Mesenchymal stem cell (in vitro differentiated cells and primary cell): ENCODE data around the gene NLRP3.

ENCODE experiments used
- DNase-seq: peaks from one replicate; pipeline ENCODE4 v3.0.0-alpha.2; 2013
- H2AFZ ChIP-seq: one replicate; pipeline ENCODE4 v1.6.1; 2013; ENCODE audit warnings: low read depth, mild to moderate bottlenecking, control low read depth, inconsistent platforms, low read length, moderate library complexity
- H2AK5ac ChIP-seq: 2 replicates; pipeline ENCODE4 v1.6.1; 2013; ENCODE audit warnings: low read length, moderate library complexity, mild to moderate bottlenecking, inconsistent platforms; ENCODE audit not compliant: severe bottlenecking
- H2BK120ac ChIP-seq: one replicate; pipeline ENCODE4 v1.6.1; 2013; ENCODE audit warnings: low read depth, mild to moderate bottlenecking, inconsistent platforms, low read length, moderate library complexity
- H2BK12ac ChIP-seq, 2 experiments: one replicate each; pipeline ENCODE4 v1.6.1; 2013; ENCODE audit warnings: inconsistent platforms in 2 of 2, low read length in 2 of 2, mild to moderate bottlenecking in 2 of 2, moderate library complexity in 2 of 2, control low read depth in 1 of 2
- H2BK15ac ChIP-seq: one replicate; pipeline ENCODE4 v1.6.1; 2013; ENCODE audit warnings: mild to moderate bottlenecking, low read depth, inconsistent platforms; ENCODE audit not compliant: poor library complexity, severe bottlenecking
- H2BK5ac ChIP-seq: 2 replicates; pipeline ENCODE4 v1.6.1; 2013; ENCODE audit warnings: low read depth, mild to moderate bottlenecking, low read length, control low read depth, inconsistent platforms; ENCODE audit not compliant: poor library complexity, severe bottlenecking
- H3K14ac ChIP-seq, 2 experiments: one replicate each; pipeline ENCODE4 v1.6.1; 2013; ENCODE audit warnings: inconsistent platforms in 2 of 2, low read length in 2 of 2, control low read depth in 1 of 2, mild to moderate bottlenecking in 1 of 2, moderate library complexity in 1 of 2
- H3K18ac ChIP-seq, 2 experiments: one replicate each; pipeline ENCODE4 v1.6.1; 2013; ENCODE audit warnings: inconsistent platforms in 2 of 2, low read length in 2 of 2, control low read depth in 1 of 2, low read depth in 1 of 2, mild to moderate bottlenecking in 1 of 2
- H3K23ac ChIP-seq, 2 experiments: one replicate each; pipeline ENCODE4 v1.6.1; 2013; ENCODE audit warnings: inconsistent platforms in 2 of 2, low read length in 2 of 2, mild to moderate bottlenecking in 2 of 2, moderate library complexity in 2 of 2, control low read depth in 1 of 2
- H3K27ac ChIP-seq: 2 replicates; pipeline ENCODE4 v1.5.1; 2013; ENCODE audit warnings: mild to moderate bottlenecking, moderate library complexity, low read length, control low read depth, inconsistent platforms; ENCODE audit not compliant: poor library complexity, severe bottlenecking
- H3K27me3 ChIP-seq, 2 experiments: 2 replicates each; pipeline versions ENCODE4 v1.6.1 to v1.7.0; 2013; ENCODE audit warnings: low read length in 2 of 2, mild to moderate bottlenecking in 2 of 2, moderate library complexity in 2 of 2, control low read depth in 1 of 2, inconsistent platforms in 1 of 2; ENCODE audit not compliant: control insufficient read depth in 1 of 2, insufficient read depth in 1 of 2
- H3K36me3 ChIP-seq, 2 experiments: 2 replicates each; pipeline versions ENCODE4 v1.6.1 to v1.7.0; 2013; ENCODE audit warnings: low read length in 2 of 2, control low read depth in 1 of 2, inconsistent platforms in 1 of 2, low read depth in 1 of 2, mild to moderate bottlenecking in 1 of 2; ENCODE audit not compliant: insufficient read depth in 2 of 2, control insufficient read depth in 1 of 2
- H3K4ac ChIP-seq, 2 experiments: one replicate each; pipeline ENCODE4 v1.6.1; 2013; ENCODE audit warnings: inconsistent platforms in 2 of 2, low read length in 2 of 2, mild to moderate bottlenecking in 2 of 2, moderate library complexity in 2 of 2, control low read depth in 1 of 2, low read depth in 1 of 2
- H3K4me1 ChIP-seq: 2 replicates; pipeline ENCODE4 v1.6.1; 2013; ENCODE audit warnings: low read depth, low read length, control low read depth; ENCODE audit not compliant: control insufficient read depth, insufficient read depth
- H3K4me2 ChIP-seq: 2 replicates; pipeline ENCODE4 v1.6.1; 2013; ENCODE audit warnings: low read length, mild to moderate bottlenecking, inconsistent platforms; ENCODE audit not compliant: poor library complexity, severe bottlenecking
- H3K4me3 ChIP-seq, 2 experiments: 2 replicates each; pipeline versions ENCODE4 v1.5.1 to v1.7.0; 2013; ENCODE audit warnings: low read length in 2 of 2, mild to moderate bottlenecking in 2 of 2, control low read depth in 1 of 2, low read depth in 1 of 2; ENCODE audit not compliant: insufficient read depth in 1 of 2
- H3K79me1 ChIP-seq: replicated peaks from 2 replicates; pipeline ENCODE4 v1.6.1; 2013; ENCODE audit warnings: mild to moderate bottlenecking, control low read depth, low read length, inconsistent platforms; ENCODE audit not compliant: poor library complexity, severe bottlenecking
- H3K9ac ChIP-seq: 2 replicates; pipeline ENCODE4 v1.7.0; 2013; ENCODE audit warnings: mild to moderate bottlenecking, low read length, moderate library complexity
- H3K9me3 ChIP-seq: 2 replicates; pipeline ENCODE4 v1.7.0; 2013; ENCODE audit warnings: mild to moderate bottlenecking, low read length; ENCODE audit not compliant: control insufficient read depth
- H4K8ac ChIP-seq: one replicate; pipeline ENCODE4 v1.6.1; 2013; ENCODE audit warnings: inconsistent platforms, mild to moderate bottlenecking, low read length, moderate library complexity
- H4K91ac ChIP-seq: one replicate; pipeline ENCODE4 v1.6.1; 2013; ENCODE audit warnings: mild to moderate bottlenecking, low read length, inconsistent platforms
- WGBS: methylation state at CpG from one replicate; pipeline ENCODE4 v1.1.7; 2013; ENCODE audit warnings: mixed read lengths; 5-methylcytosine and 5-hydroxymethylcytosine counted together

The NLRP3 gene

DNA sequence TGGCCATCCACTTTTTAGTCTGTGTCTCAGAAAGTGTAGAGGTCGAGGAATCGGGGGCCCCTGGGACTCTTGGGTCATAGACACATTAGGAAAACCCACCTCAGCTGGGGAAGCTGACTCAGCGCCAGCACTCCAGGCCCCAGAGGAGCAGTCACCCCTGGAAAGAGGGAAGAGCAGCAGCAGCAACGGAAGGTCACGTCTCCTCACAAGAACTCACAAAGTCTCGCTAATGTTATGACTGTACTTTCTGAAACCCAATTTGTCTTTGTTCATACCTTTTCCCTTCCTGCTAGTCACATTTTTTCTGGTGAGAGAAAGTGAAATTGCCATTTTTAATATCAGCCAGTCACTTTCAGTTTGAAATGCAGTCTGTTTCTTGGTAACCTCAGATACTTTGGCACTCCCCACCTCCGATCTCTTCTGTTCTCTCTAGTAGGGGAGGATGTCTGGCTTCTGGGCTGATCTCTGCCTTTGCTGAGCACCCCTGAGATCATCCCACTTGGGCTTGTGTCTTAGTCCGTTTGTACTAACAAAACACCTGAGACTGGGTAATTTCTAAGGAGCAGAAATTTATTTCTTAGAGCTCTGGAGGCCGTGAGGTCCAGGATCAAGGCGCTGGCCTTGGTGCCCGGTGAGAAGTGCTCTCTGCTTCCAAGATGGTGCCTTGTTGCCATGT, 6.0 kb upstream of the NLRP3 start:
- Histone ChIP-seq H3K4me1 (no peaks in the 10 kb centered on the region), H3K4me3 (no peak overlapping the region), H2AFZ (no peak overlapping the region), H3K27me3 (no peaks in the 10 kb centered on the region), H2BK12ac (no peak overlapping the region), H2BK5ac (no peak overlapping the region), H3K4ac (no peak overlapping the region), H2AK5ac (no peak overlapping the region), H3K23ac (no peak overlapping the region), H3K9me3 (no peaks in the 10 kb centered on the region), H3K18ac (no peak overlapping the region), H3K9ac (no peak overlapping the region), H2BK15ac (no peak overlapping the region), H3K79me1 (no peaks in the 10 kb centered on the region), H3K4me2 (no peak overlapping the region), H3K14ac (no peak overlapping the region), H4K91ac (no peak overlapping the region), H3K36me3 (no peaks in the 10 kb centered on the region), H4K8ac (no peak overlapping the region), H2BK120ac (no peak overlapping the region), H3K27ac (no peak overlapping the region)
- no peak for DNase-seq
- WGBS = 85% methylated on average over 11 of the region's 11 CpGs

DNA sequence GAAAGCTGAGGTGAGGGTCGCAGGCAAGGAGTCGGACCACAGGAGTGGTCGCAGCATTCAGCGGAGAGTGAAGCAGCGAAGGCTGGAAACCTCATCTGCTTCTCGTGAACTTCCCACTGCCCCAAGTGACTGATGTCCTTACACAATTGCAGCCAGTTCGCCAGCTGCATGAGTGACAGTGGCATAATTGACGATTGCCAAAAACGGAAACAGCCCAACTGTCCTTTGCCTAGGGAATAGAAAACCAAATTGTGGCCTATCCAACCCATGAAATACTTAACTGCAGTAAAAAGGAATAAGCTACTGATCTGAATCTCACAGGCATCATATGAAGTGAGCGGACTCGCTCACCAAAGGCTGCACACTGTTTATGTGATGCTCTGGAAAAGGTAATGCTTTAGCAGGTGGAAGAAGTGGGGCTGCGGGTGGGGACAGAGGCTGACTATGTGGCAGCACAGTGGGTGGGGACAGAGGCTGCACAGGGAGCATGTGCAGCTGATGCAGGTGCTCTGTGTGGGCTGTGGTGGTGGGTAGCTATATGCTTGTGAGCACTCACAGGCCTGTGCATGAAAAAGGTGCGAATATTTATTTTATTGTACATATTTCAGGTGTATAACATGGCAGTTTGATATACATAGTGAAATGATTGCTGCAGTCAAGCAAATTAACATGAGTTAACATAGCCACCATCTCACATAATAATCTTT, 4.2 kb upstream of the NLRP3 start:
- Histone ChIP-seq H2BK120ac (no peak overlapping the region), H3K4me2 (no peak overlapping the region), H3K36me3 (no peaks in the 10 kb centered on the region), H2BK5ac (no peak overlapping the region), H2BK15ac (no peak overlapping the region), H3K9me3 (no peaks in the 10 kb centered on the region), H3K9ac (no peak overlapping the region), H3K18ac (no peak overlapping the region), H3K27ac (no peak overlapping the region), H4K8ac (no peak overlapping the region), H2BK12ac (no peak overlapping the region), H3K27me3 (no peaks in the 10 kb centered on the region), H3K79me1 (no peaks in the 10 kb centered on the region), H3K23ac (no peak overlapping the region), H3K4me3 (no peak overlapping the region), H4K91ac (no peak overlapping the region), H3K4me1 (no peaks in the 10 kb centered on the region), H3K14ac (no peak overlapping the region), H3K4ac (no peak overlapping the region), H2AK5ac (no peak overlapping the region), H2AFZ (no peak overlapping the region)
- 82% methylated on average over 12 of the region's 13 CpGs for WGBS
- no peak for DNase-seq

DNA sequence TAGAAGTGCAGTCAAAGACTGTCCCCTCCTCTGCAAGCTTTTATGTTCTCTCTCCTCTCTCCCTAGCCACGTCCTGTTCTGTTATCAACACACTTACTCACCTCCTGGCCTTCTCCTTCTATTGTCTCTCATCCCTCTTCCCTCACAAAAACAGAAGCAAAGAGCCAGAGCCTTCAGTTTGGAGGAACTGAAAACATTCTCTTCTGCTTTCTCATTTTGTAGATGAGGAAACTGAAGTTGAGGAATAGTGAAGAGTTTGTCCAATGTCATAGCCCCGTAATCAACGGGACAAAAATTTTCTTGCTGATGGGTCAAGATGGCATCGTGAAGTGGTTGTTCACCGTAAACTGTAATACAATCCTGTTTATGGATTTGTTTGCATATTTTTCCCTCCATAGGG, 1.9 kb downstream of the NLRP3 start:
- Histone ChIP-seq H3K18ac (no peak overlapping the region), H2AK5ac (no peak overlapping the region), H4K8ac (no peak overlapping the region), H3K4me1 (no peaks in the 10 kb centered on the region), H4K91ac (no peak overlapping the region), H2BK15ac (no peak overlapping the region), H3K4ac (no peak overlapping the region), H3K4me3 (no peak overlapping the region), H3K36me3 (no peaks in the 10 kb centered on the region), H2BK120ac (no peak overlapping the region), H3K27me3 (no peaks in the 10 kb centered on the region), H2BK12ac (no peak overlapping the region), H3K9me3 (no peaks in the 10 kb centered on the region), H3K4me2 (no peak overlapping the region), H3K27ac (no peak overlapping the region), H3K9ac (no peak overlapping the region), H2AFZ (no peak overlapping the region), H2BK5ac (no peak overlapping the region), H3K14ac (no peak overlapping the region), H3K79me1 (no peaks in the 10 kb centered on the region), H3K23ac (no peak overlapping the region)
- no peak for DNase-seq
- 76% methylated on average over 5 of the region's 5 CpGs for WGBS

DNA sequence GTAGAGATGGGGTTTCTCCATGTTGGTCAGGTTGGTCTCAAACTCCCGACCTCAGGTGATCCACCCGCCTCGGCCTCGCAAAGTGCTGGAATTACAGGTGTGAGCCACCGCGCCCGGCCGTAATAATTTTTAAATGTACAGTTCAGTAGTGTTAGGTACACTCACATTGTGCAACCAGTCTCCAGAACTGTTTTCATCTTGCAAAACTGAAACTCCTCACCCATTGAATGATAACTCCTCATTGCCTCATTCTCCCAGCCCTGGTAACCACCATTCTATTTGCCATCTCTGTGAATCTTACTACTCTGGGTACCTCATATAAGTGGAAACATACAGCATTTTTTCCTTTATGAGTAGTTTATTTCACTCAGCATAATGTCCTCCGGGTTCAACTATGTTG, 3.4 kb downstream of the NLRP3 start:
- Histone ChIP-seq H4K8ac (no peak overlapping the region), H3K23ac (no peak overlapping the region), H3K18ac (no peak overlapping the region), H3K4me1 (no peaks in the 10 kb centered on the region), H2BK15ac (no peak overlapping the region), H2BK12ac (no peak overlapping the region), H3K9me3 (peaks cover 3% of the 10 kb centered on the region), H2AK5ac (no peak overlapping the region), H3K27me3 (no peaks in the 10 kb centered on the region), H3K27ac (no peak overlapping the region), H3K4me2 (no peak overlapping the region), H2BK120ac (no peak overlapping the region), H2BK5ac (no peak overlapping the region), H4K91ac (no peak overlapping the region), H2AFZ (no peak overlapping the region), H3K9ac (no peak overlapping the region), H3K36me3 (no peaks in the 10 kb centered on the region), H3K4me3 (no peak overlapping the region), H3K4ac (no peak overlapping the region), H3K79me1 (no peaks in the 10 kb centered on the region), H3K14ac (no peak overlapping the region)
- DNase-seq = no peak
- WGBS = 95% methylated on average over 9 of the region's 9 CpGs
